Colonic mucosa (tissue), 4 donors: ENCODE results near the gene AGTR1. TPM values are rescaled to one million over a fixed set of nuclear protein-coding genes. Genes with fewer than 3 reads are reported as not detected.
"Not testable (repeated sequence)": the region's sequence is repeated elsewhere in the genome, so short reads cannot be mapped to it uniquely, and the experiment has no call there.

Experiments used
- DNase-seq: peaks from one replicate; pipeline ENCODE4 v3.0.0-alpha.2; 2020
- H3K27ac ChIP-seq: fragments of 200-600 bp; one replicate; pipeline ENCODE4 v1.8.0; 2021
- H3K27me3 ChIP-seq: fragments of 200-600 bp; one replicate; pipeline ENCODE4 v1.8.0; 2021
- H3K36me3 ChIP-seq: fragments of 200-600 bp; one replicate; pipeline ENCODE4 v1.8.0; 2021
- H3K4me1 ChIP-seq: fragments of 200-600 bp; one replicate; pipeline ENCODE4 v1.8.0; 2021; ENCODE audit warnings: mild to moderate bottlenecking
- H3K4me3 ChIP-seq: fragments of 200-600 bp; one replicate; pipeline ENCODE4 v1.8.0; 2021
- H3K9ac ChIP-seq, 2 donors: one replicate each; pipeline ENCODE4 v1.7.0; 2013; ENCODE audit warnings: control low read depth in 2 of 2, low read depth in 2 of 2, low read length in 2 of 2
- H3K9me3 ChIP-seq: fragments of 200-600 bp; one replicate; pipeline ENCODE4 v1.8.0; 2021
- CTCF ChIP-seq: fragments of 200-600 bp; IDR thresholded peaks from one replicate; pipeline ENCODE4 v1.8.0; 2022; ENCODE audit warnings: antibody characterized with exemption, mild to moderate bottlenecking
- intact Hi-C: fragments of 100-400 bp; cut with DNase I; formaldehyde crosslinking; loops from one replicate; pipeline ENCODE4 v1.14.1; 2022
- total RNA-seq, 2 donors: library from RNA; stranded (reverse); fragmentation: NEBNext Ultra II Directional in 1 of 2; extraction: Animal tissue kit (Norgen Biotek cat#: 25700) in 1 of 2; gene quantifications; one replicate each; pipeline ENCODE4 v1.2.1, GENCODE V29; 2021
- donor health status: healthy.
- donor health status: DM: no; HTN: no; CAD: no.
- donor health status: DM: no; HTN: no; CAD: no.

The AGTR1 gene
- total RNA-seq, 2 donors from 2014 or later, result 0.47 to 2.4 TPM

GRCh38 chr3:148772835-148773234 lies 75.1 kb downstream of the AGTR1 start:
- Histone ChIP-seq H3K9ac (no peak overlapping the region), H3K4me3 (no peak overlapping the region), H3K27ac (no peak overlapping the region), H3K9me3 (no peaks in the 10 kb centered on the region), H3K27me3 (no peaks in the 10 kb centered on the region), H3K4me1 (no peaks in the 10 kb centered on the region), H3K36me3 (no peaks in the 10 kb centered on the region)
- TF ChIP-seq CTCF, result no peak
- intact Hi-C loops, result no loop called here
- no peak for DNase-seq

DNA sequence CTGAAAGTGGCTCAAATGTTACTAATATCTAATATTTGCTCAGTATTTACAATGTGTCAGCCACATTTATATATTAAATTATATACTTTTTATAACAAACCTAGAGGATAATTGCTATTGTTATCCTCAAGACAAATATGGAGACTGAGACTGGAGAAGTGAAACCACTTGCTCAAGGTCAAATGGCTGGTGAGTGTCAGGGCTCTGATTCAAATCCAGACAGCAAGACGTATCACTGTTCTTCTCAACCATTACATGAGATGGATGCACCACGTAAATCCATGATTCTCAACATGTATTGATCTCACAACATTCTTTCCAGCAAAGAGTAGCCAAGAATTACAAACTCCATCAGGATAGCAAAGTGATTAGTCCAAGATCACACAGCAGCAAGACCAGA lies 76.1 kb downstream of the AGTR1 start:
- TF ChIP-seq CTCF, result no peak
- no peaks in the 10 kb centered on the region for H3K36me3 ChIP-seq
- H3K9ac ChIP-seq, result no peak overlapping the region
- DNase-seq, result no peak
- no peak overlapping the region for H3K27ac ChIP-seq
- no peaks in the 10 kb centered on the region for H3K27me3 ChIP-seq
- no peaks in the 10 kb centered on the region for H3K9me3 ChIP-seq
- H3K4me3 ChIP-seq, result no peak overlapping the region
- intact Hi-C loops, result no loop called here
- H3K4me1 ChIP-seq, result no peaks in the 10 kb centered on the region

DNA sequence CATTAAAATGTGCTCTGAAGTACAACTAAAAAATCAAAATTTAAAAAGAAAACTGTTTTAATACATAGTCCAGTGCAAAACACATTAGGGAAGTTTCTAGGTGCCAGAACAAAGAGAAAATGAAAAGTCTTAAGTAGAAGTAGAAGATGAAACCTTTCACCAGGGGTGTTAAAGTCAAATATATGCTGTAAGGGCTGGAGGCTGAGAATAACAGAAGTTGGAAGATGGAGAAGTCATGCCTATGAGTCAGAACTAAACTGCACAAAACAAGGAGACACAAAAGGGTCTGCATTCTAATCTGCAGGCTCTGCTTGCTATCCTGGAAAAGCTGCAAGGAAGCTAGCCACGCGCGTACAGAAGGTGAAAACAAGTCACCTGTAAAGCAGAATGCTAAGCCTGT lies 81.2 kb downstream of the AGTR1 start:
- intact Hi-C loops, result no loop called here
- no peak for TF ChIP-seq CTCF
- no peak for DNase-seq

DNA sequence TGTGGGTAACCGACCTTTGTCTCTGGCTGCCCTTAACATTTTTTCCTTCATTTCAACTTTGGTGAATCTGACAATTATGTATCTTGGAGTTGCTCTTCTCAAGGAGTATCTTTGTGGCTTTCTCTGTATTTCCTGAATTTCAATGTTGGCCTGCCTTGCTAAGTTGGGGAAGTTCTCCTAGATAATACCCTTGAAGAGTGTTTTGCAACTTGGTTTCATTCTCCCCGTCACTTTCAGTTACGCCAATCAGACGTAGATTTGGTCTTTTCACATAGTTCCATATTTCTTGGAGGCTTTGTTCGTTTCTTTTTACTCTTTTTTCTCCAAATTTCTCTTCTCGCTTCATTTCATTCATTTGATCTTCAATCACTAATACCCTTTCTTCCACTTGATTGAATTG lies 87.3 kb downstream of the AGTR1 start:
- DNase-seq, H3K9ac ChIP-seq, H3K36me3 ChIP-seq, H3K27me3 ChIP-seq, H3K27ac ChIP-seq, H3K9me3 ChIP-seq, H3K4me3 ChIP-seq, H3K4me1 ChIP-seq, intact Hi-C loops: not testable (repeated sequence)

More for the DNA sequence above, 81.2 kb downstream of the AGTR1 start:
- Histone ChIP-seq H3K4me3 (no peak overlapping the region), H3K27ac (no peak overlapping the region), H3K27me3 (no peaks in the 10 kb centered on the region), H3K4me1 (no peaks in the 10 kb centered on the region), H3K9me3 (no peaks in the 10 kb centered on the region), H3K36me3 (no peaks in the 10 kb centered on the region), H3K9ac (no peak overlapping the region)

DNA sequence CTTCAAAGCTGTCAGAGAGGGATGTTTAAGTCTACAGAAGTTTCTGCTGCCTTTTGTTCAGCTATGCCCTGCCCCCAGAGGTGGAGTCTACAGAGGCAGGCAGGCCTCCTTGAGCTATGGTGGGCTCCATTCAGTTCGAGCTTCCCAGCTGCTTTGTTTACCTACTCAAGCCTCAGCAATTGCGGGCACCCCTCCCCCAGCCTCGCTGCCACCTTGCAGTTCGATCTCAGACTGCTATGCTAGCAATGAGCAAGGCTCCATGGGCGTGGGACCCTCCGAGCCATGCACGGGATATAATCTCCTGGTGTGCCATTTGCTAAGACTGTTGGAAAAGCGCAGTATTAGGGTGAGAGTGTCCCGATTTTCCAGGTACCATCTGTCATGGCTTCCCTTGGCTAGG lies 88.5 kb downstream of the AGTR1 start:
- H3K9ac ChIP-seq, H3K9me3 ChIP-seq, H3K4me3 ChIP-seq, intact Hi-C loops, H3K27me3 ChIP-seq, DNase-seq, H3K27ac ChIP-seq, H3K36me3 ChIP-seq, H3K4me1 ChIP-seq: not testable (repeated sequence)

DNA sequence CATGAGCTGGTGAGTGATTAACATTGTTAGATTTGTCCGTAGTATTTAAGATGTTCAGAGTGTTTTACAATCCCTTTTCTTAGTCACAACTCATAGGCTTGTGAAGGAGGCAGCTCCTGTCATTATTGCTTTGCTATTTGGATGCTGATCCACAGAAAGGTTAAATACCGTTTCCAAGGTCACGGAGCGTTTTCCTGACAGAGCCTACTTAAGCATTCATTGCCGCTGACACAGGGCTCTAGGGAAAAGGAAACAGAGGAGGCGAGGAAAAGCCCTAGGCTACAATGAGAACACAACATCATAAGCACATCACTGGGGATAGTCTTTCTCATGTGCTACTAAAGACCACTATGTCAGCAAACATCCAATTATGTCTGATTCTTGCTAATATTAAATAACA lies 91.4 kb downstream of the AGTR1 start:
- H3K4me1 ChIP-seq, result no peaks in the 10 kb centered on the region
- no peak for TF ChIP-seq CTCF
- no peak overlapping the region for H3K4me3 ChIP-seq
- no peak overlapping the region for H3K27ac ChIP-seq
- H3K36me3 ChIP-seq, result no peaks in the 10 kb centered on the region
- H3K9ac ChIP-seq, result no peak overlapping the region
- H3K27me3 ChIP-seq, result no peaks in the 10 kb centered on the region
- no peak for DNase-seq
- no peaks in the 10 kb centered on the region for H3K9me3 ChIP-seq
- intact Hi-C loops, result no loop called here

GRCh38 chr3:148789906-148790305 lies 92.2 kb downstream of the AGTR1 start:
- intact Hi-C loops, result no loop called here
- Histone ChIP-seq H3K4me1 (no peaks in the 10 kb centered on the region), H3K9ac (no peak overlapping the region)

More at GRCh38 chr3:148789906-148790305, 92.2 kb downstream of the AGTR1 start:
- no peak overlapping the region for H3K4me3 ChIP-seq
- no peaks in the 10 kb centered on the region for H3K27me3 ChIP-seq
- no peak for DNase-seq
- no peaks in the 10 kb centered on the region for H3K36me3 ChIP-seq
- TF ChIP-seq CTCF, result no peak
- no peak overlapping the region for H3K27ac ChIP-seq
- no peaks in the 10 kb centered on the region for H3K9me3 ChIP-seq
